ENCODE measurements around the gene HES3. TPM values are rescaled to one million over a fixed set of nuclear protein-coding genes. Genes with fewer than 3 reads are reported as not detected.

The HES3 gene
- total RNA-seq, 1 donor from 2014 or later: not detected

- H3K27ac Mint-ChIP-seq: no peak overlapping the region
- no peaks in the 10 kb centered on the region for H3K9me3 Mint-ChIP-seq
- no peaks in the 10 kb centered on the region for H3K4me1 Mint-ChIP-seq (ENCODE audit: low read depth)
- intact Hi-C loops (cut with micrococcal nuclease): no loop called here
- no peak for DNase-seq (ENCODE audit: low spot score)
- peaks cover 45% of the 10 kb centered on the region for H3K36me3 Mint-ChIP-seq (ENCODE audit: low read depth)
- no peaks in the 10 kb centered on the region for H3K27me3 Mint-ChIP-seq (ENCODE audit: insufficient read depth)
- H3K4me3 Mint-ChIP-seq: no peak overlapping the region
These were observed 19.3 kb upstream of the HES3 start for GRCh38 chr1:6224718-6225117.

GRCh38 chr1:6225651-6226050 is 18.3 kb upstream of the HES3 start:
- H3K27ac Mint-ChIP-seq: no peak overlapping the region
- H3K36me3 Mint-ChIP-seq (ENCODE audit: low read depth): peaks cover 42% of the 10 kb centered on the region
- H3K27me3 Mint-ChIP-seq (ENCODE audit: insufficient read depth): no peaks in the 10 kb centered on the region
- no peak overlapping the region for H3K4me3 Mint-ChIP-seq
- H3K9me3 Mint-ChIP-seq: no peaks in the 10 kb centered on the region
- no peak for DNase-seq (ENCODE audit: low spot score)
- intact Hi-C loops (cut with micrococcal nuclease): no loop called here
- no peaks in the 10 kb centered on the region for H3K4me1 Mint-ChIP-seq (ENCODE audit: low read depth)

- DNase-seq (ENCODE audit: low spot score): no peak
- Mint-ChIP-seq H3K27ac (no peak overlapping the region), H3K36me3 (ENCODE audit: low read depth) (peaks cover 22% of the 10 kb centered on the region), H3K27me3 (ENCODE audit: insufficient read depth) (no peaks in the 10 kb centered on the region), H3K4me1 (ENCODE audit: low read depth) (peaks cover 19% of the 10 kb centered on the region), H3K9me3 (no peaks in the 10 kb centered on the region), H3K4me3 (peak overlapping the region; percentile 4)
- intact Hi-C loops (cut with micrococcal nuclease): no loop called here
These were observed 10.6 kb upstream of the HES3 start for GRCh38 chr1:6233376-6233775.

- H3K4me3 Mint-ChIP-seq: peak overlapping the region; percentile 91
- DNase-seq (ENCODE audit: low spot score): no peak
- intact Hi-C loops (cut with micrococcal nuclease): loop anchor here (1.0 to 5.0 kb wide), 3 partner anchors 29 to 368 kb away; partner anchors contain the start of genes KLHL21 and RPL22
- peak overlapping the region; percentile 87 for H3K27ac Mint-ChIP-seq
- H3K9me3 Mint-ChIP-seq: no peaks in the 10 kb centered on the region
- H3K27me3 Mint-ChIP-seq (ENCODE audit: insufficient read depth): peaks cover 3% of the 10 kb centered on the region
- H3K36me3 Mint-ChIP-seq (ENCODE audit: low read depth): peaks cover 20% of the 10 kb centered on the region
- H3K4me1 Mint-ChIP-seq (ENCODE audit: low read depth): peaks cover 19% of the 10 kb centered on the region
These were observed 9.3 kb upstream of the HES3 start for GRCh38 chr1:6234502-6235295.

DNA sequence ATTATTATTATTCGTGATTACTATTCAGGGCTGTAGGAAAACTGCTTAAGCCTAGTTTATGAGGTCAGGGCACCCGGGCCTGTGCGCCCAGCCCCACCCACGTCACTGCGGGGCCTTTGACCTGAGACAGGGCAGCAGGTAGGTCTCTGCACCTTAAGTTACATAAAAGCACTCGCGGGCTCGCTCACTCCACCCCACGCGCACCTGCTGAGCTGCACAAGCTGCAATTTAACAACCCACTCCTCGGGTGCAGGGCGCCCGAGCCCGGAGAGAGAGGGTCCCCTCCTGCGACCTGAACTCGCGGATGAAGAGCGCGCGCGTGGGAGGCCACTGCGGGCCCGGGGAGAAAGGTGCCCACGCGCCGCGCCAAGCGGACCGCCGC is 8.7 kb upstream of the HES3 start:
- DNase-seq (ENCODE audit: low spot score): peak; percentile 14
- H3K4me1 Mint-ChIP-seq (ENCODE audit: low read depth): peaks cover 19% of the 10 kb centered on the region
- intact Hi-C loops (cut with micrococcal nuclease): loop anchor here (1.0 to 5.0 kb wide), 3 partner anchors 30 to 367 kb away; partner anchors contain the start of genes KLHL21 and RPL22
- peak overlapping the region; percentile 87 for H3K27ac Mint-ChIP-seq
- peak overlapping the region; percentile 91 for H3K4me3 Mint-ChIP-seq
- H3K9me3 Mint-ChIP-seq: no peaks in the 10 kb centered on the region
- peaks cover 9% of the 10 kb centered on the region for H3K27me3 Mint-ChIP-seq (ENCODE audit: insufficient read depth)
- H3K36me3 Mint-ChIP-seq (ENCODE audit: low read depth): peaks cover 18% of the 10 kb centered on the region

DNA sequence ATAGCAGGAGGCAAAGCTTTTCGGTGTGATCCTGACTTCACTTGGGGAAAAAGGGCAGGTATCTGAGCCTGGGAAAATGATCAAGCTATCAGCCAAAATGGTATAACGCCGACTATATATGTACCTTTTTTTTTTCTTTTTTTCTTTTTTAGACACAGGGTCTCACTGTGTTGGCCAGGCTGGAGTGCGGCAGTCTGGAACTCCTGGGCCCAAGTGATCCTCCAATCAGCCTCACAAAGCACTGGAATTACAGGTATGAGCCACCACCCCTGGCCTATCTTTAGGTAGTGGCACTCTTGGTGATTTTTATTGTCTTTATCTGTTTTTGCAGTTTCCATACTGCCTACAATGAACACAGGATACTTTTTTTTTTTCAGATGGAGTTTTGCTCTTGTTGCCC is 6.9 kb upstream of the HES3 start:
- peaks cover 15% of the 10 kb centered on the region for H3K36me3 Mint-ChIP-seq (ENCODE audit: low read depth)
- no peaks in the 10 kb centered on the region for H3K9me3 Mint-ChIP-seq
- H3K27me3 Mint-ChIP-seq (ENCODE audit: insufficient read depth): peaks cover 24% of the 10 kb centered on the region
- H3K4me3 Mint-ChIP-seq: peak overlapping the region; percentile 37
- H3K4me1 Mint-ChIP-seq (ENCODE audit: low read depth): peaks cover 26% of the 10 kb centered on the region
- intact Hi-C loops (cut with micrococcal nuclease): loop anchor here (5.0 kb wide), 1 partner anchor 365 kb away; the partner anchor contains the start of gene KLHL21
- no peak overlapping the region for H3K27ac Mint-ChIP-seq
- DNase-seq (ENCODE audit: low spot score): no peak

DNA sequence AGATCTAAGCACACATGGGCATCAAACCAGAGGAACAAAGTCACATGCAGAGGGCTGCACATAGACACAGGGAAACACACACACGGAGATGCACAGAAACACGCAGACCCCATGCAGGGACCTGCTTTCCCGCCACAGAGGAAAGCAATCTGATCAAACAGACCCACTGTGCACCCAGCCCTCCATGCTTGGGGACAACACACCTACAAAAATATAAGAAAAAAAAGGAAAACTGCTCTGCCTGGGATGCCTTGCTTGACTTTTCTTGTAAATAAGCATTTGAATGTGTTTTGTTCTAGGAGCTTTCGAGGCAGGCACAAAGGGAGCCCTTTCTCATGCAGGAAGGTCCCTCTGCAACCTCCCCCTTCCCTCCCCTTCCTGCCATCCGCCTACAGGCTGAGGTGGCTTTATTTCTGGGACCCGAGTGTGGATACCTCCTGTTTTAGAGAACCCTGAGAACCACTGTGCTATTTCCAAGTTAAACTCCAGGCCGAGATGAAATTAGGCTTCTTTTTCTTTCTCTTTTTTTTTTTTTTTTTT is 4.7 kb upstream of the HES3 start:
- Mint-ChIP-seq H3K4me3 (no peak overlapping the region), H3K9me3 (no peaks in the 10 kb centered on the region), H3K4me1 (ENCODE audit: low read depth) (peaks cover 15% of the 10 kb centered on the region), H3K27me3 (ENCODE audit: insufficient read depth) (peaks cover 34% of the 10 kb centered on the region), H3K36me3 (ENCODE audit: low read depth) (peaks cover 3% of the 10 kb centered on the region), H3K27ac (no peak overlapping the region)
- intact Hi-C loops (cut with micrococcal nuclease): loop anchor here (5.0 kb wide), 1 partner anchor 363 kb away; the partner anchor contains the start of gene KLHL21
- DNase-seq (ENCODE audit: low spot score): no peak

DNA sequence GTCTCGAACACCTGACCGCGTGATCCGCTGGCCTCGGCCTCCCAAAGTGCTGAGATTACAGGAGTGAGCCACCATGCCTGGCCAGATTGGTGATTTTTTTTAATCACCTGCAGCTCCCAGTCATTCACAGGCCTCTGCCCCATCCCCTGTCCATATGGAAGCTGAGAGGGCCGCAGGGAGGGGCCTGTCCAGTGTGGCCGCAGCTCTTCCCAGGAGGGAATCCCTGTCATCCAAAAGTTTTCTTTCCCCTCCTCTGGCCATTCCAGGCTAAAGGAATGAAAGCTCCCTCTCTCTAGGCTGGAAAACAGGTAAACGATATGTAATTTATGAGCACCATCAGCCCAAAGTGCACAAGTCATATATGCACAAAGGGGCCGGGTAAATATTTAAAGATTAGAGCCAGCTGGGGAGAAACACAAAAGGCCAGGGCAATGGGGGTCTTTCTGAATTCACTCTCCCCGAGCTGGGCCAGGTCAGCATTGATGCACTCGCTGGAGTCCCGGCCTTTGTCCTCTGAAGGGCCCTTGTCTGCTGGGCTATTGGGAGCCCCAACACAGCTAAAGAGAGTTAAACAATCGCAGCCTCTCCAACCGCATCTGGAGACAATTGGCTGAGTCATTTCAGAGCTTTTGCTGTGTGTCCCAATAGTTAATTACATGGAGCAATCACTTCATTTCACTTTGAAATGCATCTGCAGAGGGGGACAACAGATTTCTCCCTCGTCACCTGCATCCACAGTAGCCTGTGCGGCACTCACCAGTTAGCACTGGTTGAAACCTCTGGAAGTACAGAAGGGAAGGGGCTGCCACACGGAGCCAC is 3.8 kb upstream of the HES3 start:
- intact Hi-C loops (cut with micrococcal nuclease): loop anchor here (5.0 kb wide), 1 partner anchor 362 kb away; the partner anchor contains the start of gene KLHL21
- Mint-ChIP-seq H3K27me3 (ENCODE audit: insufficient read depth) (peaks cover 38% of the 10 kb centered on the region), H3K36me3 (ENCODE audit: low read depth) (peaks cover 3% of the 10 kb centered on the region), H3K27ac (no peak overlapping the region), H3K9me3 (no peaks in the 10 kb centered on the region), H3K4me3 (no peak overlapping the region), H3K4me1 (ENCODE audit: low read depth) (peaks cover 7% of the 10 kb centered on the region)
- no peak for DNase-seq (ENCODE audit: low spot score)

- Mint-ChIP-seq H3K4me1 (ENCODE audit: low read depth) (peaks cover 7% of the 10 kb centered on the region), H3K4me3 (no peak overlapping the region), H3K36me3 (ENCODE audit: low read depth) (peaks cover 3% of the 10 kb centered on the region), H3K27me3 (ENCODE audit: insufficient read depth) (peaks cover 40% of the 10 kb centered on the region), H3K9me3 (no peaks in the 10 kb centered on the region), H3K27ac (peak overlapping the region; percentile 56)
- intact Hi-C loops (cut with micrococcal nuclease): no loop called here
- no peak for DNase-seq (ENCODE audit: low spot score)
These were observed 2.7 kb upstream of the HES3 start for GRCh38 chr1:6241107-6241886.

DNA sequence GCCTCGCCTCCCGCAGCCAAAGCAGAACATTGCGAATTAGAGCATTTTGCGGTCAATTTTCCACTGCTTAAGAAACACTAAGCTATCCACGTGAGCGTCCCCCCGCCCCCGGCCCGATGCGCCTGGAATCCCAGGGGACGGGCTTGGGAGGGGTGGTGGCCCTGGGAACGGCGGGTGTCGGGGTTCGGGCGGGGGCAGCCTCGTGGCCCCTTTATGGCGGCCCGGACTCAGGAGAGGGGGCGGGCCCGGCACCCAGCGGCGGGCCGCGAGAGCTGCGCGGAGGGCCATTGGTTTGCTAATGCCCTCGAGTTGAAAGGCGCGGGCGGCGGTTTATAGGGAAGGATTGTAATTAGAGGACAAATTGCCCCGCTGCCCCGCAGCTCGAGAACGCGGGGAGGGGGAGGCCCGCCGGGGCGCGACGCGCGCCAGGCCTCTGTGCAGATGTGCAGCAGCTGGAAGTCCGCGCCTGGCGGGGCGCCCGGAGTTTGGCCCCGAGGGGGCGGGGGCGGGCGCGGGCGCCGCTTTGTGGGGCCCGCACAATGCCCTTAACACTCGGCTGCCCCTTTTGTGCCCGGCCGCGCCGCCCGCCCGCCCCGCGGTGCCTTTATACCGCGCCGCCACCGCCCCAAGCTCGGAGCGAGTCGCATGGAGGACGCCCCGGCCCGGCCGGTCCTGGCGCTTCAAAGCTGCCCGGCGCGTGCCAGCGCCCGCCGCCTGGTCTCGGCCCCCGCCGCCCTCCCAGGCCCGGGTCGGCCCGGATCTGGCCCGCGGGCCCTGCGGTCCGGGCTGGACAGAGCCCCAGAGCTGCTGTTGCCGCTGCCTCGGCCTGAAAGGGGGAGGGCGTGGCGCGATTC is 1.9 kb upstream of the HES3 start:
- peaks cover 48% of the 10 kb centered on the region for H3K27me3 Mint-ChIP-seq (ENCODE audit: insufficient read depth)
- peaks cover 11% of the 10 kb centered on the region for H3K4me1 Mint-ChIP-seq (ENCODE audit: low read depth)
- no peak overlapping the region for H3K4me3 Mint-ChIP-seq
- H3K9me3 Mint-ChIP-seq: no peaks in the 10 kb centered on the region
- DNase-seq (ENCODE audit: low spot score): no peak
- H3K36me3 Mint-ChIP-seq (ENCODE audit: low read depth): peaks cover 3% of the 10 kb centered on the region
- intact Hi-C loops (cut with micrococcal nuclease): no loop called here
- H3K27ac Mint-ChIP-seq: no peak overlapping the region

GRCh38 chr1:6243053-6243834 is 735 bp upstream of the HES3 start:
- Mint-ChIP-seq H3K9me3 (no peaks in the 10 kb centered on the region), H3K4me3 (no peak overlapping the region), H3K27ac (no peak overlapping the region), H3K36me3 (ENCODE audit: low read depth) (peaks cover 3% of the 10 kb centered on the region), H3K4me1 (ENCODE audit: low read depth) (peaks cover 11% of the 10 kb centered on the region), H3K27me3 (ENCODE audit: insufficient read depth) (peaks cover 56% of the 10 kb centered on the region)
- DNase-seq (ENCODE audit: low spot score): no peak
- intact Hi-C loops (cut with micrococcal nuclease): no loop called here

All from activated T-helper 1 cell treated with anti-CD3 and anti-CD28 coated beads, Interleukin-12 subunit alpha, Interleukin-12 subunit beta, Interleukin-2, Interleukin-4 antibody, amounts not matched to agents 30 ng/mL and 10 ng/mL and 1 ng/mL, durations not matched to agents 14 hours and 24 hours and 36 hours (primary cell).